ENCODE results near the gene NDUFS3.
"Not testable (repeated sequence)": the region's sequence is repeated elsewhere in the genome, so short reads cannot be mapped to it uniquely, and the experiment has no call there.

The NDUFS3 gene

GRCh38 chr11:47578524-47579494 is at the start of gene NDUFS3, which contains the start of gene KBTBD4:
Gene NDUFS3 (plus strand): TSS chr11:47579074. CDS start chr11:47579092, 18 bp downstream.
Gene KBTBD4 (minus strand): TSS chr11:47578970. CDS start chr11:47578951, 19 bp downstream.
- peak; percentile 55 for DNase-seq

- DNase-seq, result no peak
Measured at GRCh38 chr11:47529951-47530350, 48.9 kb upstream of the NDUFS3 start.

GRCh38 chr11:47530721-47531120 is 48.2 kb upstream of the NDUFS3 start:
- DNase-seq, result not testable (repeated sequence)

DNA sequence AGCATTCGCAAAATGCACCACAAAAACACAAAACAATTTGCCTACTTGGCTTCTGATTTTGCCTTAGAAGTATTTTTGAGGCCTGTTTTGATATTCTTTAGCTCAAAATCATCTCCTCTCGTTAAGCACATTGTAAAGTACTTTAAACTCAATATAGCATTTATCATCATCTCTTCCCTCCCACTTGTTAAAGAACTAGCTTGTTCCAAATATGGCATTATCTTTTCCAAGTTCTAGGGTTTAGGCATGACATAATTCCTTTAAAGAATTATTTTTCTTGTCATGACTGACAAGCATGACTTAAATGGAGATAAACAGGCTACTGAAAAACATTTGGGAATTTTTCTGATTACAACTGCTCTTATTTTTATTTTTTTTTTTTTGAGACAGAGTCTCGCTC is 47.2 kb upstream of the NDUFS3 start:
- DNase-seq, result no peak

- DNase-seq, result no peak
Measured at GRCh38 chr11:47532597-47533213, 46.2 kb upstream of the NDUFS3 start.

- DNase-seq, result no peak
Measured at GRCh38 chr11:47533690-47534151, 45.2 kb upstream of the NDUFS3 start.

DNA sequence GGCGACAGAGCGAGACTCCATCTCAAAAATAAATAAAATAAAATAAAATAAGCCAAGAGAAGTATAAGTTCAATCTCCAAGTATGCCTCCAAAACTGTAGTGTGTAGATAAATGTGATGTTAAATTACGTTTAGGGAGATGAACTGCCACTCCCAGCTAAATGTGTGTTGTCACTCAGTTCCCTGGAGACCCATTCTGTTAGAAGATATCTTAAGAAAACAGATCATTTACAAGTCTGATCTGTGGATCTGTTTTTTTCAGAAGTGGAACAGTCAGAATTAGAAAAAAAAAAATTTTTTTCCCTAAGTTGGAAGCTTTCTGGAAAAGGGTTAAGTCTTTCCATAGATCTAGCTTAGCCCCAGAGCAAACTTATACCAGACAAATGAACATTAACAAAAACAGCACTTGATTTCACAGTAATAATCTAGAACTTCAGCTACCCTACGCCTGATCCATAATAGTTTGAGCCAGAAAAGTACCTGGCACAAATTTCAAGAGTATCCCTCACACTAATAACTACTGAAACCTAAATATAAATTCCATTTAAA is 44.1 kb upstream of the NDUFS3 start:
- no peak for DNase-seq

DNA sequence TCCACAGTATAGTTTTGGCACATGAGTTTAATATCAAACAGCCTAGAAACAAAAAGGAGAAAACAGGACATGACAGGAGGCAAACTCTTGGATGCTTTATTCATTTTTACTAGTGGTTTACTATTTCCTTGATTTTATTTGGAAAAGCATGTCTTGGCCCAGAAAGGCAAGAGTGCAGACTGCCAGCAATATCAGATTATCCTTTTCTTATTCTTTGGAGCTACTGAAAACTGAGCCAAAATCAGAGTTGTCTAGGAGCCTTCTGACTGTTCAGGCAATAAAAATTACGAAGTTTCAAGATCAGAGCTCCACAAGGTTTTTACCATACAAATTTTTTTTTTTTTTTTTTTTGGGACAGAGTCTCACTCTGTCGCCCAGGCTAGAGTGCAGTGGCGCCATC is 42.0 kb upstream of the NDUFS3 start:
- no peak for DNase-seq

DNA sequence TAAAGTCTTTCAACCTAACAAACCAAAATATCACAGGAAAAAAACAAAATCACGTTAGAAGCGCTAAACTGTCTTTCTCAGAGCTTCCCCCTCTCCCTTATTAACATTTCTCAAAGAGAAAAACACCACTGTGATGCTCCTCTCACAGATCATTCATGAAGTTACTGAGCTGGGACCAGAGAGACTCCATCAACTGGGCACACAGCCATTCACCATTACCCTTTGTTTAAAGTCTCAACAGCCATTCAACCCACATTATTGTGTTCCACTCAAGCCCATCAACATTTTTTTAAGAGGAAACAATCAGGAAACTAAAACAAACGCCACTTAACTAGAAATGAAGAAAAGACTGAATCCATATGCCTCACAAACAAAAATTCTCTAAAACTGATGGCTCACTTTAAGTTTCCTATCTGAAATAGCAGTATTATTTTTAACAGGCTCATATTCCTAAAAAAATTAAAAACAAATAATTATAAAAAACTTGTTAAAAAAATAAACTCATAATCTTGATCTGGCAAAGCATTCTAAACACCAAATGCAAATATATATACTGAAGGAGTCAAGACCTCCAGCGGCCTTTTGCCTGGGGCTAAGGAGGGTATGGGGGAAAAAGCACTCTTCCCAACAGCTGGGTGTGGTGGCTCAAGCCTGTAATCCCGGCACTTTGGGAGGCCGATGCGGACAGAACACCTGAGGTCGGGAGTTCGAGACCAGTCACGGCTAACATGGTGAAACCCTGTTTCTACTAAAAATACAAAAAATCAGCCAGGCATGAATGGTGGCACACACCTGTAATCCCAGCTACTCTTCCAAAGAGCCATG is 39.9 kb upstream of the NDUFS3 start:
- no peak for DNase-seq

DNA sequence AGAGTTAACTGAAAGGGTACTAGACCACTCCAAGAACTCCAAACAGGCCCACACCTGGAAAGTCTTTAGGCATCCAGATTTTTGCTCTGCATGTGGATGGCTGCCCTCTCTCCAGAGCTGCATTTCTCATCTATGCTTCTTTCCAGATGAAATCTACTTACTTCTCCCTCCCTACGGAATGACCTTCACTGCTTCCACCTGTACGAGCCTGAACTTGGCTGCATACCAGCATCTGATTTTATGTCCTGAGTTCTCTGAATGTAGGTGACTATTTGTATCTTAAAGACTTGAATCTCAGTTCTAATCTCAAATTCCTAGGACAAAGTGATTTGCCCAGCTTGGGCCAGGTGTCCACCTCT is 39.2 kb upstream of the NDUFS3 start:
- DNase-seq, result no peak

DNA sequence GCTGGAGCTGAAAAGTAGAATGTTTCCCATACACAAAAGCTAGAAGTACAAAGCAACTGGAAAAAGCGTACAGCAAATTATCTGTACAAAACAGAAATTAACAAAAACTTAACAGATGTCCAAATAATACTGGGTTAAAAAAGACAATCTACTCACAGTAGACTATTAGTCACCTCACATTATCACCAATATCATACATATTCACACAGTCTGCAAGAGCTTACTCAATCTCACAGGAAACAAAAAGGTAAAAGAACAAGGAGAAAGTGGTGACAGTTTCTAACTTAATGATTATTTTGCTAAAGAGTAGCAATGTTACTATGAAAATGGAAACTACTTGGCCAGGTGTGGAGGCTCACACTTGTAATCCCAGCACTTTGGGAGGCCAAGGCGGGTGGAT is 37.8 kb upstream of the NDUFS3 start:
- DNase-seq, result no peak

- DNase-seq, result no peak
Measured at GRCh38 chr11:47545298-47545697, 33.6 kb upstream of the NDUFS3 start.

DNA sequence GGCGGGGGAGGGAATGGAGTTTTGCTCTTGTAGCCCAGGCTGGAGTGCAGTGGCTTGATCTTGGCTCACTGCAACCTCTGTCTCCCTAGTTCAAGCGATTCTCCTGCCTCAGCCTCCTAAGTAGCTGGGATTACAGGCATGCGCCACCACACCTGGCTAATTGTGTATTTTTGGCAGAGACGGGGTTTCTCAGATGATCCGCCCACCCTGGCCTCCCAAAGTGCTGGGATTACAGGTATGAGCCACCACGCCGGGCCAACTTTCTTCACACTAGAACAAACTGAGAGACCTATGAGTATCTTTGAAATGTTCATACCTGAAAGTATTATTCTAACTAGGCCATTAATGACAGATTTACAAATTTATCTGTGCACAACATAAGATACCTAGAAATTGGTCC is 32.6 kb upstream of the NDUFS3 start:
- not testable (repeated sequence) for DNase-seq

- DNase-seq, result no peak
Measured at GRCh38 chr11:47550288-47551047, 28.4 kb upstream of the NDUFS3 start.

DNA sequence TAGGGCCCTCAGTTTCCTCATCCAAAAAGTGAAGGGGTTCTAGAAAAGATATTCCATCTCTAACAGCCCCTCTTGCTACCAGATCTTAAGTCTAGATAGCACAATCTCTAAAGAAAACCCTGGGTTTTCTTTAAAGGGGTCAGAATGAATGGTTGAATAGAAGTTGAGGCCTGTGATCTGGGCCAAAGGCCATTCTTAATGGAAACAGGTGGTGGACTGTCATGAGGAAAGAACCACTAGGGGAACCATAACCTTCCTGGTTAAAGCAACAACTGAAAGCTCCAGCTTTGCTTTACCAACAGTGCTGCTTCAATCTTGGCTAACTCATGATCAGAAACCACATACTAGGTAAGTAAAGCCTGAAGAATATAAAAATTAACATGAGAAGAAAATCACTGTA is 27.8 kb upstream of the NDUFS3 start:
- DNase-seq, result no peak

DNA sequence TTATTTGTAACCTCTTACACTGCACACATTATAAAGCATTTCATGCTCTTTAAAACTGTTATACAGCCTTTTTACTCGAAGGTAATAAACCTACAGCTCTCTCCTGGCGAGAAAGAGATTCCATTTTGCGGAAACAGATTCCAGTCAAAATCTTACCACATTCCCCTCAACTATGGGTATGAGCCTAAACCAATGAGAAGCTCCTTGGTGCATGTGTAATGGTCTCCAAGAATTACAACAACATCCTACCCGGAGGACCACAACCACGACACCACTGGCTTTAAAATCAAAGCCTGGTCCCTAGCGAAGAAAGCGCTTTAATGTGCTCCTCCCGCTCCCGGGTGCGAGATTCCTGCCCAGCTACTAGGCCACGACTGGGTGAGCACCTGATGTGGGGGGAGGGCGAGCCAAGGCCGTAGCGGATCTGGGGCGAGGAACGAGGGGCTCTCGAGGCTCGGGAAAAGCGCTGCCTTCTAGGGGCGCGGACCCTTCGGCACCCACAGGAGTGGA is 26.8 kb upstream of the NDUFS3 start:
- no peak for DNase-seq

DNA sequence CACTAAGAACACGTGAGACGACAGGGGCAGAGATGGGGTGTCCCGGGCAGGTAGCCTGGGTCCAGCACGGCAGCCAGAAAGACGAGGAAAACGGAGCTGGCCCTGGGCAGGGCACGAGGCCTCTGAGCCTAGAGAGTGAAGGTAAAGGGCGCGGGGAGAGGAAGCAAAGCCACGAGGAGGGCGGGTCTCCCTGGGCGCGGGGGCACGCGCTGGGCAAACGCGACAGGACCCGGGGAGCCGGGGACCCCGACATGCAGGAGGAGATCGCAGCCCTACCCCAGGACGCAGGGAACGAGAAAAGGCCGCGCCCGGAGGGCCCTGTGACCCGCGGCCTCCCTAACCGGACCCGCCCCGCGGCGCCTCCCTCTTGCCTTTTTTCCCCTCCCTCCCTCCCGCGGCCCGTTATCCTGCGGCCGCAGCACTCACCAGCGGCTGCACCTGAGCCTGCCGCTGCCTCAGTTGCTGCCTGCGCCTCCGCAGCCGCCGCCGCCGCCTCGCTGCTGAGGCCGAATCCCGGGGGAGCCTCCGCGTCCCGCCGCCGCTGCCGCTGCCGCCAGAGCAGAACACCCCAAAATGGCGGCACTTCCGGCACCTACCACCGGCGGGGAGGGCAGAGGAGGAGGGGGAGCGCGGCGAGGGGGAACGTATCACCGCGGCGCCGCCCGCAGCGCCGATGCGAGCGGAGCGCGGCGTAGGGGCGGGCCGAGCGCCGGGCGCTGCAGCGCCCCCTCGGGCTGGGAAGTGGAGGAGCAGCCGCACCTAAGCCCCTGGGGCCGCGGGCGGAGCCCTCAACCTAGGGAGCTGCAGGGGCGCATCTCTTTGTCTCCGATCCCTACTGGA is 26.1 kb upstream of the NDUFS3 start, which contains the start of gene CELF1:
TSS of gene CELF1 (minus strand) at position 567 of the 840 bp plus-strand sequence. CDS start 53,609 bp downstream, outside the sequence.
- peak; percentile 46 for DNase-seq

- DNase-seq, result no peak
Measured at GRCh38 chr11:47553406-47553743, 25.5 kb upstream of the NDUFS3 start.

DNA sequence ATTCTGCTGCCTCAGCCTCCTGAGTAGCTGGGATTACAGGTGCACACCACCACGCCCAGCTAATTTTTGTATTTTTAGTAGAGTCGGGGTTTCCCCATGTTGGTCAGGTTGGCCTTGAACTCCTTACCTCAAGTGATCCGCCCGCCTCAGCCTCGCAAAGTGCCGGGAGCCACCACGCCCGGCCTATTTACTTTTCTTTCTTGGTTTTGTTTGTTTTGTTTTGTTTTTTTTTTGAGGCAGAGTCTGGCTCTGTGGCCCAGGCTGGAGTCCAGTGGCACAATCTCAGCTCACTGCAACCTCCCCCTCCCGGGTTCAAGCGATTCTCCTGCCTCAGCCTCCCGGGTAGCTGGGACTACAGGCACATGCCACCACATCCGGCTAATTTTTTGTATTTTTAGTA is 21.9 kb upstream of the NDUFS3 start:
- not testable (repeated sequence) for DNase-seq

GRCh38 chr11:47558695-47559094 is 20.2 kb upstream of the NDUFS3 start:
- no peak for DNase-seq

DNA sequence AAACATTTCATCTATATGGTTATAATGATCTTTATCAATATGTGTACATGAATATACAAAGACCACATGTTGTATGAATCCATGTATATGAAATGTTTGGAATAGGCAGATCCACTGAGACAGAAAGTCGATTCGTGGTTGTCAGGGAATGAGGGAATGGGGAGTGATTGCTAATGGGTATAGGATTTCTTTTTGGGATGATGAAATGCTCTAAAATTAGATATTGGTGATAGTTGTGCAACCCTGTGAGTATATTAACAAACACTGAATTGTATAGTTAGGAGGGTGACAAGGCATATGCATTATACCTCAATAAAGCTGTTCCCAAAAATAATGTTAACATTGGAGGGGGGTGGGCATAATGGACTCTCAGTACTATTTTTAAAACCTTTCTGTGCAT is 18.4 kb upstream of the NDUFS3 start:
- no peak for DNase-seq

All from NCI-H1436 treated with DMSO at 0.1 percent for 48 hours (cell line).